ENCODE data around the gene TMEM232. TPM values are rescaled to one million over a fixed set of nuclear protein-coding genes. Genes with fewer than 3 reads are reported as not detected.
A peak's percentile ranks its signal among the peaks of the same experiment; 100 is the strongest.

Gene TMEM232
- total RNA-seq = 1 to 10 TPM; 1.1 to 1.7 TPM

DNA sequence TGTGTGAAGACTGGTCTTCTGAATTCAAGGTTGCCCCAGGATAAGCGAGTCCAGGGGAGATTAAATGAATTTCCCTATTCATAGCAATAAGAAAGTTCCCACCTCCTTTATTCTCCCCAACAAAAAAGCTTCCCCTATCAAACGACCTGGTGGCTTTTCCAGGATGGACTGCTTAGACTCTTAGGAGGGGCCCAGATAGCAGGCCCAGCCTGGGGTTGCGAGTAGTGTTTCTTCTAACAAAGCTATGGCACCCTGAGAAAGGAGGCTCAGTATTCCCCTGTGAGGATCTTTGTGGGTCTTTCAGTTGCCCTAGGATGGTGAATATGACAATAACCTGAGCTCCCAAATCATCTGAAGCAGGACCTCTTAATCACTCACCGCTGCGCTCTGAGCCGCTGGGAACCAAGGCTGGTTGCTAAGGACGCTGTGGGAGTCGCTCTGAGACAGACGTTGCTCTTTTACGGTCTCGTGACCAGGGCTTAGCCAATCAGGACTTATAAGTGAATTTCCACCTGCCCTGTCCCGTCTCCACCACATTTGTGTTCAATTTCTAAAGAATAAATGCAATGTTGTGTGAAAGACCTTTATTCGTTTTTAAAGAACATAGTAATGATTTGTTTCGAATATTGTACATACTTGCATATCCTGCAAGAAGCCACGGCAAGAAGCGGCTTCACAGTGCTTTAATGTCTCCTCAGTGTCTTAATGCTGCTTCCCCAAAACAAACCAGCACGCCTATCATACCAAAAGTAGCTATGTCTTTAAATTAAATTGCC, at the start of gene TMEM232:
Gene TMEM232, minus strand, starts transcription at position 423 of the 776 bp plus-strand sequence. CDS start 59,319 bp downstream, outside the sequence.
- H3K9me3 Mint-ChIP-seq = no peaks in the 10 kb centered on the region
- peak within 1 kb of the TSS; percentile 73 for H3K4me3 Mint-ChIP-seq
- no peak within 1 kb of the TSS for H3K27ac Mint-ChIP-seq
- ChIA-PET POLR2A (interaction anchor here (0.8 to 1.4 kb wide), 3 partner anchors 9 to 366 kb away, joined by 3 to 6 read pairs (median 4); partner anchors contain the start of genes SLC25A46 and WDR36), CTCF (interaction anchor here (1.0 to 2.0 kb wide), 5 partner anchors 12 to 497 kb away, joined by 3 to 6 read pairs (median 4); partner anchors contain the start of gene SLC25A46)
- peak; percentile 81 for DNase-seq
- no peaks in the 10 kb centered on the region for H3K36me3 Mint-ChIP-seq (ENCODE audit: low read depth)
- H3K27me3 Mint-ChIP-seq = peaks cover 2% of the 10 kb centered on the region
- peaks cover 3% of the 10 kb centered on the region for H3K4me1 Mint-ChIP-seq

DNA sequence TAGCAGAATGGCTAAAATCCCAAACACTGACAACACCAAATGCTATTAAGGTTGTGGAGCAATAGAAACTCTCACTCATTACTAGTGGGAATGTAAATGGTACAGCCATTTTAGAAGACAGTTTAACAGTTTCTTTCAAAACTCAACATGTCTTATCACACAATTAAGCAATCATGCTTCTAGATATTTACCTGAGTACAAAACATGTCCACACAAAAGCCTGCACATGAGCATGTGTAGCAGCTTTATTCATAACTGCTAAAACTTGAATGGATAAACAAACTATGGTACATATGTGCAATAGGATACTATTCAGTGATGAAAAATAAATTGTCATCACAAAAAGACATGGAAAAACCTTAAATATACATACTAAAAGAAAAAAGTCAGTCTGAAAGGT, 43.8 kb upstream of the TMEM232 start:
- H3K9me3 Mint-ChIP-seq = no peaks in the 10 kb centered on the region
- ChIA-PET CTCF (no interaction called here), POLR2A (no interaction called here)
- H3K27ac Mint-ChIP-seq = no peak overlapping the region
- peaks cover 2% of the 10 kb centered on the region for H3K36me3 Mint-ChIP-seq (ENCODE audit: low read depth)
- DNase-seq = no peak
- peaks cover 11% of the 10 kb centered on the region for H3K27me3 Mint-ChIP-seq
- H3K4me1 Mint-ChIP-seq = no peaks in the 10 kb centered on the region
- no peak overlapping the region for H3K4me3 Mint-ChIP-seq

DNA sequence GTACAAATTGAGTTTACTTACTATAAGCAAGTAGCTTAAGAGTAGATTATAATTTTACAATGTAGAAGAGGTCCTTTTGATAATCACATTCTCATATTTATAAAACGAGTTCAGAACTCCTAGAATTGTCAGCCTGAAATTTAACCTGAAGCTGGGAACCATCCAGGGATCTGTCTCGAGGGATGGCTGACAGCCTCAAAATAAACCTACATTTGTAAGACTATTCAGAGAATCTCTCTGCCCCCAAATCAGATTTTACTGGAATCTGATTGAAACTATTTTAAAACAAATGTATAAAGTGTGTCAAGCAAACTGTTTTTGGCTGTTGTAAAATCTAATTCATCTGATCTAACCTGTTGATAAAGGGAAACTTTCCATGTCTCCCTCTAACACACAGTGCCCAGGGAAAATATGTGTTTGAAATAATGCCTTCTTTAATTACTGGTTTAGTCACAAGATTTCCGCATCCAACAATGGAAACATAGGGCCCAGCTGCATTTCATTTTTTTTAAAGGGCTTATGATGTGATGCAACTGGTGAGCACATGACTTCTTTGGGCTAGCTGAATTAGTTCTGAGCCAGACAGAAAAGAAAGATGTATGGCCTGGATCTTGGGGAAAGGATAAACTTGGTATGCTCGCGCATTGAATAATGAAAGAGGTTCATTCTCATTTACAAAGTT, 42.7 kb upstream of the TMEM232 start:
- H3K4me1 Mint-ChIP-seq = no peaks in the 10 kb centered on the region
- H3K9me3 Mint-ChIP-seq = no peaks in the 10 kb centered on the region
- no peak for DNase-seq
- ChIA-PET CTCF (interaction anchor here (0.6 kb wide), 1 partner anchor 72 kb away, joined by 3 read pairs; no protein-coding TSS in a partner anchor), POLR2A (no interaction called here)
- H3K36me3 Mint-ChIP-seq (ENCODE audit: low read depth) = peaks cover 6% of the 10 kb centered on the region
- H3K27ac Mint-ChIP-seq = no peak overlapping the region
- H3K27me3 Mint-ChIP-seq = peaks cover 11% of the 10 kb centered on the region
- H3K4me3 Mint-ChIP-seq = no peak overlapping the region

DNA sequence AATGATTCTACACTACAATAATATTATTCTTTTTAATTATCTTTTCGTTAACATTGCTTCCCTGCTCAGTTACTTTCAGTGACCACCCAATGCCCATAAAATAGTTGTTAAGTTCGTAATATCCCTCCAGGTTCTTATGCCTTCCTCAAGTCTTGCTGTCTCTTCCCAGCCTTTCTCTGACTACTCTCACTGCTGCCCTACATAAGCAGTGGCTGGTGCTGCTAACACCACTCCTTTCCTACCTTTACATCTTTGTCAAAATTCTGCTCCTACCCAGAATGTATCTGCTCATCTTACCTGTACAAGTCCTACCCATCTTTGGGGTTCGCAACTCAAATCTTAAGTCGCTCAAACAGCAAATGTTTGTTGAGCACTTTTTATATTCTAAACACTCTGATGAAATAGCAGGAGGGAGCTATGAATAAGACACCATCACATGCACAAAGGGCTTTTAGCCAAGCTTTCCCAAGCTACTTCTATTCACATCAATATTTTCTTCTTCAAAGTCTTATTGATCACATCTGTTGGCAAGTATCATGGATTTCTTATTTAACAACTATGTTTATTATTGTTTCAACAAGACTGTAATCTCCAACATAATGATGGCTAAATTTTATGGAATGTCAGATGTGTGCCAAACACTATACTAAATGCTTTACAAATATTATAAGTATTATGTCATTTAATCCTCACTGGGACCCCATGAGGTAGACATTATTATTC, 41.8 kb upstream of the TMEM232 start:
- no peaks in the 10 kb centered on the region for H3K4me1 Mint-ChIP-seq
- peaks cover 6% of the 10 kb centered on the region for H3K36me3 Mint-ChIP-seq (ENCODE audit: low read depth)
- ChIA-PET POLR2A (no interaction called here), CTCF (interaction anchor here (0.6 kb wide), 1 partner anchor 73 kb away, joined by 3 read pairs; no protein-coding TSS in a partner anchor)
- H3K9me3 Mint-ChIP-seq = no peaks in the 10 kb centered on the region
- peaks cover 11% of the 10 kb centered on the region for H3K27me3 Mint-ChIP-seq
- no peak for DNase-seq
- no peak overlapping the region for H3K4me3 Mint-ChIP-seq
- no peak overlapping the region for H3K27ac Mint-ChIP-seq

DNA sequence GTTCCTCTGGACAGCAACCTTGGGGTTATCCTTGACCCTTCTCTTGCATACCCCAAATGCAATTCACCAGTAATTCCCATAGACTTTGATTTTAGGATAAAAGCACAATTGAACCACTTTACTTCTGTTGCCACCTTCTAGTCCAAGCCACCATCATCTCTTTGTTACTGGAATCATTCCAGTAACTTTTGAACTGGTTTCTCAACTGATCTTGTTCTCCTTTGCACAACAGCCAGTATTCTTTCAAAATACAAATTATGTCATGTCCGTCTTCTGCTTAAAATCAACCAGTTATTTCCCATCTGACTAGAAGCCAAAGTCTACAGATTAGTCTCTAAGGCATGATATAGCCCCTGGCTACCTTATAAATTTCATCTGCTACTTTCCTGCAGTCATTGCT, 33.7 kb upstream of the TMEM232 start:
- H3K4me1 Mint-ChIP-seq = peaks cover 4% of the 10 kb centered on the region
- DNase-seq = no peak
- H3K9me3 Mint-ChIP-seq = no peaks in the 10 kb centered on the region
- H3K27ac Mint-ChIP-seq = no peak overlapping the region
- POLR2A ChIA-PET = no interaction called here
- CTCF ChIA-PET = no interaction called here
- H3K27me3 Mint-ChIP-seq = no peaks in the 10 kb centered on the region
- H3K4me3 Mint-ChIP-seq = no peak overlapping the region
- H3K36me3 Mint-ChIP-seq (ENCODE audit: low read depth) = peaks cover 20% of the 10 kb centered on the region

DNA sequence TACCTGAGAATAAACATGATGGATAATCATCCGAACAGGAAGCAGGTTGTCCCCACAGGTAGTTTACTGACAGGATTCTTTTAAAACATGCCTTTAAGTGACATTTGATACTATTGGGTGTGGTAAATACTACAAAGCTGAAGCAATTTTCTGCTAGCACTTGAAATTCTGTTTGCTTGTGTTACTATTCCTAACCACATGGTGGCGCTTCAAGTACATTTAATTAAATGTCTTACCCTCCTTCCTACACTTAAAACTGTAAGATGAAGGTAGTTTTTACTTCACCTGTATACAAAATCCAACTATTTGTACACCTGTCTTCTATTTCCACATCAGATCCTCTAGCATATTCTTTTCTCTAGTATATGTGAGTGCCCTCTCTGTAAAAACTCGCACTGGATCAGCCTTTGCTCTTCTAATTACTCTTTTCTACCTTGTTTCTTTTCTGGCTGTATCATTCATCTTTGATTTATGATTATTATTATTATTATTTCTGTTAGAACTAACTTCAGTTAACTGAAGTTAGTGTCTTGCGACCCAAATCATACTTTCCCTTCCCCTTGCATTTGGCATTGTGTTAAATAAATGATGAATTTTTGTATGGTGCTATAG, 30.8 kb upstream of the TMEM232 start:
- POLR2A ChIA-PET = interaction anchor here (1.3 kb wide), 1 partner anchor 19 kb away, joined by 4 read pairs; the partner anchor contains the start of gene SLC25A46

DNA sequence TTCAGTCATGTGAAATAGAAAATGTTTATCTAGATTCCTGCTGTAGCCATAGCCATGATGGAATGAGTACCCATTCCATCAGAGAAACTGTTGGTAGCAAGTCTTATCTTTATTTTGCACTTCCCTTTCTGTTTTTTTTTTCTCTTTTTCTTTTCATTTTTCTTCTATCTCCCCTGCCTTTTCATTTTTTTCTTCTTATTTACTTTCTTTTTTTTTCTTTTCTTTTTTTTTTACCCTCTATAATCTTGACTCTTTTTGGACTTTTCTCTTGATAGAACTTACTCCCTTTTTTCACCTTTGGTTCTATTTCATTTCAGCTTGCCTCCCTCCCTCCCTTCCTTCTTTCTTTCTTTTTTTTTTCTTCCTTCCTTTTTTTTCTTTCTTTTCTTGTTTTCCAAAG, 27.7 kb upstream of the TMEM232 start:
- Mint-ChIP-seq H3K4me1 (peaks cover 52% of the 10 kb centered on the region), H3K4me3 (no peak overlapping the region), H3K27me3 (no peaks in the 10 kb centered on the region), H3K9me3 (no peaks in the 10 kb centered on the region), H3K36me3 (ENCODE audit: low read depth) (peaks cover 45% of the 10 kb centered on the region), H3K27ac (peak overlapping the region; percentile 85)
- DNase-seq = no peak
- ChIA-PET CTCF (interaction anchor here (1.1 to 1.8 kb wide), 2 partner anchors 13 to 15 kb away, joined by 3 to 8 read pairs; partner anchors contain the start of gene SLC25A46), POLR2A (interaction anchor here (4.8 kb wide), 1 partner anchor 14 kb away, joined by 60 read pairs; the partner anchor contains the start of gene SLC25A46)

More for the DNA sequence above, 30.8 kb upstream of the TMEM232 start:
- Mint-ChIP-seq H3K9me3 (no peaks in the 10 kb centered on the region), H3K27me3 (no peaks in the 10 kb centered on the region), H3K36me3 (ENCODE audit: low read depth) (peaks cover 31% of the 10 kb centered on the region), H3K27ac (no peak overlapping the region), H3K4me3 (no peak overlapping the region), H3K4me1 (peaks cover 32% of the 10 kb centered on the region)
- DNase-seq = no peak
- CTCF ChIA-PET = interaction anchor here (0.7 to 2.2 kb wide), 4 partner anchors 16 to 521 kb away, joined by 3 to 9 read pairs (median 6); partner anchors contain the start of gene WDR36

DNA sequence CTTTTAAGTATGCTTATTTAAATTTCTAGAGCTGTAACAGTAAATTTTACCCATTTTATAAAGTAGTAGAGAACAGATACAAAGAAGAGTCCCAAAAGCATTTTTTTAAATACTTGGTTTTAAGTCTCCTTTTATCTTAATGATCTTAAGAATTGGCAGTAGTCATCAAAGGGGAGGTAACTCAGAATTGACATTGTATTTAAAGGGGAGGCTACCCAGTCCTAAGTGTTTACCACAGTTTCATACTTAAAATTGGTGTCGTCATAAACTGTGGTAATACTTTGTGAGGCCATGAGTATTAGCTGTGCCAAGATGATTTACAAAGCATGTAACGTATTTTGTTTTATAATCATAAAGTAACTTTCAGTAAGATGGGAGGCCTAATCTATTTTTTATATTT, 27.1 kb upstream of the TMEM232 start:
- Mint-ChIP-seq H3K27ac (peak overlapping the region; percentile 85), H3K27me3 (no peaks in the 10 kb centered on the region), H3K4me3 (no peak overlapping the region), H3K4me1 (peaks cover 56% of the 10 kb centered on the region), H3K9me3 (no peaks in the 10 kb centered on the region), H3K36me3 (ENCODE audit: low read depth) (peaks cover 51% of the 10 kb centered on the region)
- ChIA-PET CTCF (interaction anchor here (1.1 to 1.8 kb wide), 2 partner anchors 12 to 14 kb away, joined by 3 to 8 read pairs; partner anchors contain the start of gene SLC25A46), POLR2A (interaction anchor here (1.1 to 4.8 kb wide), 3 partner anchors 13 to 477 kb away, joined by 3 to 60 read pairs (median 7); partner anchors contain the start of gene SLC25A46)
- no peak for DNase-seq

DNA sequence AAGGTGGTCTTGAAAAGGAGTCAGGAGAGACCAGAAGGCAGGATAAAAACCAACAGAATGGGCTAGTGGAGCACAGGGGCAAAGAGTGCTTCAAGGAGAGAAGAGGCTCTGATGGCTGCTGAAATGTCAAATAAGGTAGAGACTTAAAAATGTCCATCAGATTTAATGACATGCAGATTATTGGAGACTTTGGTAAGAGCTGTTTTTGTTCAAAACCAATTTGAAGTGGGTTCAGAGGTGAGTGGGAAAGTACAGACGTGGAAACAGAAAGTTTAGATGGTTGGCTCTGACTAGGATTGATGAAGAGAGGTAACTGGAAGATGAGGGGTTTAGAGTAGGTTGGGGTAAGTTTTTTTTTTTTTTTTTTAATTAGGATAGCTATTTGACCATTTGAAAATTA, 26.5 kb upstream of the TMEM232 start:
- peak overlapping the region; percentile 85 for H3K27ac Mint-ChIP-seq
- peak overlapping the region; percentile 36 for H3K4me3 Mint-ChIP-seq
- no peaks in the 10 kb centered on the region for H3K27me3 Mint-ChIP-seq
- H3K4me1 Mint-ChIP-seq = peaks cover 55% of the 10 kb centered on the region
- DNase-seq = no peak
- no peaks in the 10 kb centered on the region for H3K9me3 Mint-ChIP-seq
- ChIA-PET POLR2A (interaction anchor here (1.1 to 4.8 kb wide), 3 partner anchors 13 to 477 kb away, joined by 3 to 60 read pairs (median 7); partner anchors contain the start of gene SLC25A46), CTCF (interaction anchor here (1.1 to 1.8 kb wide), 2 partner anchors 12 to 14 kb away, joined by 3 to 8 read pairs; partner anchors contain the start of gene SLC25A46)
- peaks cover 52% of the 10 kb centered on the region for H3K36me3 Mint-ChIP-seq (ENCODE audit: low read depth)

DNA sequence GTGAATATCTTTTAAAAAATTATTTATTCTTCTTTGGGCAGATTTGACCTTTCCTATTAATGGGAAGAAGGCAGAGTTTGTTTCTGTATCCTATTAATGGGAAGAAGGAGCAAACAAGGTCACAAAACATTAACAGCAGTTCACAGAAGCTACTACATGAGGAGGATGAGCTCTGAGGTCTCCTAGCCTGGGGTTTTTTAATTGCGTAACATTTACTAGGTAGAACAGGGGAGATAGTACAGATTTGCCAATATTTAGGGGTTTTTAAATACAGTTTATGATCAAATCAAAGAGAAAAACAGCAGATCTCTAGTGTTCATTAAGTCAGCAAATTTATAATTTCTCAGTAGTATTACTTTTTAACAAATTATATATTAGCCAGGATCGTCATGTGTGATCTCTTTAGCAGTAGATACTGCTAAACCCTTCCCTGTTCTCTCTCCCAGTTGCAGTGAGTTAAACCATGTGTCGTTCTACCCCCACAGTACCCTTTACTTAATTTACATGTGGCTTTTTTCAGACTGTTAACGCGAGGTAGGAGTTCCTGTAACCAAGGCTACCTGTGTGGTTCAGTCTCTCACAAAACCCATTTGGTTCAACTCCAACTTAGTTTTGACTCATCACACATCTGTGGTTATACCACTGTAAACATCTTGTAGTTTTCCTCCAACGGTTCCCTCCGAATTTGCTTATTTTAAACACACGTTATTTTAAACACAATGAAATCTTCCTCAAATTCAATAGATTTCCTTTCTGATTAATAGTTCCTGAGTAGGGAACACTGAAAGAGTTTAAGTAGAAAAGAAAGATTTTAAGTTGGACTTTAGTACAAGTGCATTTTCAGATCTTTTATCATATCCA, 25.7 kb upstream of the TMEM232 start:
- DNase-seq = peak; percentile 52
- Mint-ChIP-seq H3K9me3 (no peaks in the 10 kb centered on the region), H3K27ac (peak overlapping the region; percentile 85), H3K36me3 (ENCODE audit: low read depth) (peaks cover 55% of the 10 kb centered on the region), H3K4me3 (peak overlapping the region; percentile 36), H3K27me3 (no peaks in the 10 kb centered on the region), H3K4me1 (peaks cover 53% of the 10 kb centered on the region)
- ChIA-PET CTCF (interaction anchor here (1.8 kb wide), 1 partner anchor 13 kb away, joined by 8 read pairs; the partner anchor contains the start of gene SLC25A46), POLR2A (interaction anchor here (1.1 to 4.8 kb wide), 3 partner anchors 12 to 478 kb away, joined by 3 to 60 read pairs (median 7); partner anchors contain the start of gene SLC25A46)
